HL-60 (cell line): ENCODE results near the gene KSR2.

Experiments
- CTCF ChIP-seq: IDR thresholded peaks from one replicate; pipeline ENCODE4 v1.5.1; 2011; ENCODE audit warnings: low read length, control low read depth, inconsistent platforms; ENCODE audit not compliant: insufficient read depth
- POLR2AphosphoS5 ChIP-seq: IDR thresholded peaks from 2 replicates; pipeline ENCODE4 v1.6.1; 2012; ENCODE audit warnings: low read depth
- TF ChIP-seq, protein P1 (sequence below): IDR thresholded peaks from 2 replicates; pipeline ENCODE4 v1.6.1; 2012; ENCODE audit warnings: low read depth; ENCODE audit not compliant: insufficient replicate concordance

DNA sequence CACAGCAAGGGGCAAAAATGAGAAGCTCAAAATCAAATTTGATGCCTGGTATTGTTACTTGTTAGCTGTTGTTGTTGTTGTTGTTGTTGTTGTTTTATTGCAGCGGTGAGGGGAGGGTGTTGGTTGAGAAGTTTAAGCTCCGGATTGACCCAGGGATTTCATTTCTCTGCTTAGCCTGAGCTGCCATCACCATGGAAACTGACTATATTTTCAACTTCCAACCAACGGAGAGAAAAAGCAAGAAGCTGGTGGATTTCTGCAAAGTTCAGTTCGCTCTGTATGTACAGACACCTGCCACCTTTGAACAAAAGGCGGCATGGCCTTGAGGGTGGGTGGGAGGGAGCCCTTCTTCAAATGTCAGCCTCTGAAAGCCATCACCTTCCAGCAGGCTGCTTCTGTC, 412.9 kb downstream of the KSR2 start:
- TF ChIP-seq CTCF (no peak), POLR2AphosphoS5 (no peak)
- TF ChIP-seq, protein P1, sequence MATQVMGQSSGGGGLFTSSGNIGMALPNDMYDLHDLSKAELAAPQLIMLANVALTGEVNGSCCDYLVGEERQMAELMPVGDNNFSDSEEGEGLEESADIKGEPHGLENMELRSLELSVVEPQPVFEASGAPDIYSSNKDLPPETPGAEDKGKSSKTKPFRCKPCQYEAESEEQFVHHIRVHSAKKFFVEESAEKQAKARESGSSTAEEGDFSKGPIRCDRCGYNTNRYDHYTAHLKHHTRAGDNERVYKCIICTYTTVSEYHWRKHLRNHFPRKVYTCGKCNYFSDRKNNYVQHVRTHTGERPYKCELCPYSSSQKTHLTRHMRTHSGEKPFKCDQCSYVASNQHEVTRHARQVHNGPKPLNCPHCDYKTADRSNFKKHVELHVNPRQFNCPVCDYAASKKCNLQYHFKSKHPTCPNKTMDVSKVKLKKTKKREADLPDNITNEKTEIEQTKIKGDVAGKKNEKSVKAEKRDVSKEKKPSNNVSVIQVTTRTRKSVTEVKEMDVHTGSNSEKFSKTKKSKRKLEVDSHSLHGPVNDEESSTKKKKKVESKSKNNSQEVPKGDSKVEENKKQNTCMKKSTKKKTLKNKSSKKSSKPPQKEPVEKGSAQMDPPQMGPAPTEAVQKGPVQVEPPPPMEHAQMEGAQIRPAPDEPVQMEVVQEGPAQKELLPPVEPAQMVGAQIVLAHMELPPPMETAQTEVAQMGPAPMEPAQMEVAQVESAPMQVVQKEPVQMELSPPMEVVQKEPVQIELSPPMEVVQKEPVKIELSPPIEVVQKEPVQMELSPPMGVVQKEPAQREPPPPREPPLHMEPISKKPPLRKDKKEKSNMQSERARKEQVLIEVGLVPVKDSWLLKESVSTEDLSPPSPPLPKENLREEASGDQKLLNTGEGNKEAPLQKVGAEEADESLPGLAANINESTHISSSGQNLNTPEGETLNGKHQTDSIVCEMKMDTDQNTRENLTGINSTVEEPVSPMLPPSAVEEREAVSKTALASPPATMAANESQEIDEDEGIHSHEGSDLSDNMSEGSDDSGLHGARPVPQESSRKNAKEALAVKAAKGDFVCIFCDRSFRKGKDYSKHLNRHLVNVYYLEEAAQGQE = no peak
